Transverse colon (tissue), 4 donors: ENCODE results near the gene ARHGAP21.

Experiments
- CTCF ChIP-seq, 5 experiments: fragments of 200-600 bp in 3 of 5; fragments of 450-650 bp in 2 of 5; sonication (generic) in 3 of 5; IDR thresholded peaks; 1 replicate in 2 of 5; 2 replicates in 3 of 5; pipeline ENCODE4 v1.5.1; 2016 to 2017; ENCODE audit warnings: antibody characterized with exemption in 5 of 5, inconsistent platforms in 3 of 5, mild to moderate bottlenecking in 2 of 5, moderate library complexity in 1 of 5
- EP300 ChIP-seq: sonication (generic); formaldehyde crosslinking; IDR thresholded peaks from one replicate; pipeline ENCODE4 v1.6.1; 2017; ENCODE audit warnings: antibody characterized with exemption, low read depth
- POLR2A ChIP-seq: fragments of 450-650 bp; IDR thresholded peaks from one replicate; pipeline ENCODE4 v1.6.1; 2016; ENCODE audit warnings: antibody characterized with exemption, mild to moderate bottlenecking, moderate library complexity
- POLR2AphosphoS5 ChIP-seq, 3 donors: sonication (generic); formaldehyde crosslinking; IDR thresholded peaks; one replicate each; pipeline ENCODE4 v1.6.1; 2016; ENCODE audit warnings: antibody characterized with exemption in 3 of 3

- TF ChIP-seq CTCF (IDR thresholded peaks at IDR 0.05): no peak
- TF ChIP-seq POLR2AphosphoS5 (IDR thresholded peaks at IDR 0.05): no peak
- no peak for TF ChIP-seq EP300
- no peak for TF ChIP-seq POLR2A
Measured at GRCh38 chr10:24730811-24731210, 7.1 kb upstream of the ARHGAP21 start.
